Peyer's patch (tissue), 4 donors: ENCODE results near the gene IGSF8.
A peak's percentile ranks its signal among the peaks of the same experiment; 100 is the strongest.

Experiments
- CTCF ChIP-seq, 6 experiments: fragments of 450-650 bp in 4 of 6; fragments of 200-600 bp in 2 of 6; sonication (generic) in 1 of 6; IDR thresholded peaks; one replicate each; pipeline ENCODE4 v1.5.1; 2017 to 2019; ENCODE audit warnings: antibody characterized with exemption in 6 of 6, mild to moderate bottlenecking in 3 of 6, moderate library complexity in 1 of 6
- POLR2A ChIP-seq, 2 donors: fragments of 450-650 bp; IDR thresholded peaks; one replicate each; pipeline ENCODE4 v1.5.1; 2017; ENCODE audit warnings: antibody characterized with exemption in 2 of 2, mild to moderate bottlenecking in 2 of 2, moderate library complexity in 2 of 2

GRCh38 chr1:160101037-160101716 is 2.8 kb upstream of the IGSF8 start:
- TF ChIP-seq CTCF (IDR thresholded peaks at IDR 0.05), result peak; percentile 78 to 92 (median 86)
- TF ChIP-seq POLR2A (IDR thresholded peaks at IDR 0.05), result no peak
